CD4-positive, alpha-beta T cell (primary cell): ENCODE data around the gene LLGL2. TPM values are rescaled to one million over a fixed set of nuclear protein-coding genes. Genes with fewer than 3 reads are reported as not detected.
A peak's percentile ranks its signal among the peaks of the same experiment; 100 is the strongest.

Experiments used
- ATAC-seq: fragments of 200-7000 bp; cut with Tn5 transposase; one replicate; pipeline ENCODE4 v1.10.0; 2022; ENCODE audit warnings: mild to moderate bottlenecking; ENCODE audit not compliant: poor library complexity
- CTCF ChIA-PET: fragments of 350-600 bp; sonication (Branson Sonifier 250); formaldehyde crosslinking; loops from one replicate; lab custom pipeline; 2021; ENCODE audit warnings: antibody characterized with exemption, inconsistent platforms; lab: Charles Lee
- POLR2A ChIA-PET: fragments of 350-600 bp; sonication (Branson Sonifier 250); formaldehyde crosslinking; loops from one replicate; lab custom pipeline; 2021; ENCODE audit warnings: antibody characterized with exemption, inconsistent platforms; lab: Charles Lee
- DNase-seq, 14 experiments: peaks; one replicate each; pipeline ENCODE4 v3.0.0-alpha.2; 2013 to 2020; ENCODE audit warnings: mixed read lengths in 2 of 14
- H3K27ac ChIP-seq, 2 donors: one replicate each; pipeline versions ENCODE4 v1.5.1 to v1.7.0; 2013; ENCODE audit warnings: low read length in 2 of 2, low read depth in 1 of 2, mild to moderate bottlenecking in 1 of 2
- H3K27me3 ChIP-seq, 2 experiments: 1 replicate in 1 of 2; 2 replicates in 1 of 2; pipeline versions ENCODE4 v1.6.1 to v1.7.0; 2013; ENCODE audit warnings: low read length in 2 of 2, control low read depth in 1 of 2, mild to moderate bottlenecking in 1 of 2, moderate library complexity in 1 of 2; ENCODE audit not compliant: insufficient read depth in 2 of 2, control insufficient read depth in 1 of 2
- H3K36me3 ChIP-seq: one replicate; pipeline ENCODE4 v1.6.1; 2013; ENCODE audit warnings: low read length, control low read depth; ENCODE audit not compliant: insufficient read depth
- H3K4me1 ChIP-seq: one replicate; pipeline ENCODE4 v1.6.1; 2013; ENCODE audit warnings: low read length, control low read depth; ENCODE audit not compliant: insufficient read depth
- H3K4me3 ChIP-seq: one replicate; pipeline ENCODE4 v1.5.1; 2013; ENCODE audit warnings: mild to moderate bottlenecking, low read length, moderate library complexity
- H3K9me3 ChIP-seq, 2 experiments: 1 replicate in 1 of 2; 2 replicates in 1 of 2; pipeline versions ENCODE4 v1.6.1 to v1.7.0; 2013; ENCODE audit warnings: low read length in 2 of 2, mild to moderate bottlenecking in 2 of 2, control low read depth in 1 of 2, moderate library complexity in 1 of 2; ENCODE audit not compliant: control insufficient read depth in 1 of 2, insufficient read depth in 1 of 2
- H3K27ac Mint-ChIP-seq: one replicate; pipeline ENCODE4 v1.8.0; 2020; ENCODE audit warnings: mixed read lengths
- H3K27me3 Mint-ChIP-seq: one replicate; pipeline ENCODE4 v1.8.0; 2021; ENCODE audit warnings: mixed read lengths
- H3K36me3 Mint-ChIP-seq: one replicate; pipeline ENCODE4 v1.8.0; 2021; ENCODE audit warnings: low read depth, mixed read lengths
- H3K4me1 Mint-ChIP-seq: one replicate; pipeline ENCODE4 v1.8.0; 2021; ENCODE audit warnings: low read depth, mixed read lengths
- H3K4me3 Mint-ChIP-seq: one replicate; pipeline ENCODE4 v1.8.0; 2020; ENCODE audit warnings: mild to moderate bottlenecking, mixed read lengths
- H3K9me3 Mint-ChIP-seq: one replicate; pipeline ENCODE4 v1.8.0; 2020; ENCODE audit warnings: mixed read lengths
- CTCF ChIP-seq: fragments of 200-600 bp; IDR thresholded peaks from one replicate; pipeline ENCODE4 v1.8.0; 2022; ENCODE audit warnings: antibody characterized with exemption, mild to moderate bottlenecking
- intact Hi-C, 2 experiments: fragments of 100-400 bp; cut with DNase I in 1 of 2; cut with micrococcal nuclease in 1 of 2; formaldehyde crosslinking; loops; one replicate each; pipeline versions ENCODE4 v1.15.1 to v1.9.0; 2023 to 2025; cut with DNase I, micrococcal nuclease
- total RNA-seq, 174 experiments: library from RNA in 2 of 174; stranded (reverse) in 2 of 174; gene quantifications; one replicate each; pipeline ENCODE4 v1.2.3 and lab custom pipeline; 2021 to 2026

LLGL2 gene
- total RNA-seq, 2 experiments from 2014 or later: 31.2 to 34.2 TPM

GRCh38 chr17:75589012-75589918 lies 63.8 kb downstream of the LLGL2 start:
- H3K27me3 Mint-ChIP-seq: no peaks in the 10 kb centered on the region
- CTCF ChIA-PET: interaction anchor here (0.7 to 1.5 kb wide), 3 partner anchors 44 to 133 kb away, joined by 3 to 4 read pairs (median 3); partner anchors contain the start of genes LLGL2, SMIM5 and TMEM94
- POLR2A ChIA-PET: interaction anchor here (0.7 to 1.9 kb wide), 13 partner anchors 11 to 318 kb away, joined by 3 to 10 read pairs (median 4); partner anchors contain the start of genes LLGL2, MIF4GD, RECQL5 and SAP30BP

DNA sequence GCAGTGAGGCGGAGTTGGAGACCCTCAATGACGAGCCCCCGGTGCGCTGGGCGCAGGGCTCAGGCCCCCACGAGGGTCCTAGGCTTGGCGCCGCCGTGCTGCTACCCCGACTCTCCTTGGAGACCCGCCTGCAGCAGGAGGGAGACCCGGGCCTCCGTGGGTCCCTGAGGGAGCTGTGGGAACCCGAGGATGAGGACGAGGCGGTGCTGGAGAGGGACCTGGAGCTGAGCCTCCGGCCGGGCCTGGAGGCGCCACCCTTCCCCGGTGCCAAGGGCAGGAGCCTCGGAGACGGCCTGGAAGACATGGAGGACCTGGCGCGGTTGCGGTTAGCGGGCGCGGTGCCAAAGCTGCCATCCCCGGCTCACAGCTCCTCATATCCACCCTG lies 64.4 kb downstream of the LLGL2 start:
- POLR2A ChIA-PET: interaction anchor here (1.1 to 1.3 kb wide), 2 partner anchors 134 to 164 kb away, joined by 3 to 4 read pairs; partner anchors contain the start of gene TMEM94
- Histone ChIP-seq H3K4me3 (peak overlapping the region; percentile 51), H3K27ac (no peak overlapping the region), H3K36me3 (no peaks in the 10 kb centered on the region), H3K27me3 (no peaks in the 10 kb centered on the region), H3K9me3 (no peaks in the 10 kb centered on the region), H3K4me1 (peaks cover 32% of the 10 kb centered on the region)
- Mint-ChIP-seq H3K27ac (no peak overlapping the region), H3K9me3 (no peaks in the 10 kb centered on the region), H3K36me3 (no peaks in the 10 kb centered on the region), H3K4me1 (peaks cover 11% of the 10 kb centered on the region), H3K27me3 (no peaks in the 10 kb centered on the region), H3K4me3 (peak overlapping the region; percentile 68)
- no peak for TF ChIP-seq CTCF
- peak in 2 of 14 experiments; percentile 25 to 57 for DNase-seq
- CTCF ChIA-PET: interaction anchor here (1.5 kb wide), 1 partner anchor 43 kb away, joined by 3 read pairs; the partner anchor contains the start of gene SMIM5
- ATAC-seq: no peak
- intact Hi-C loops: loop anchor here (2.0 to 5.0 kb wide), 4 partner anchors 63 to 163 kb away; partner anchors contain the start of genes LLGL2 (in 2 of the 2) and CASKIN2 (in 1 of the 2)

More at GRCh38 chr17:75589012-75589918, 63.8 kb downstream of the LLGL2 start:
- H3K27ac Mint-ChIP-seq: no peak overlapping the region
- intact Hi-C loops: loop anchor here (2.0 to 5.0 kb wide), 4 partner anchors 62 to 162 kb away; partner anchors contain the start of genes LLGL2 (in 2 of the 2) and CASKIN2 (in 1 of the 2)
- Histone ChIP-seq H3K4me3 (peak overlapping the region; percentile 66), H3K4me1 (peaks cover 32% of the 10 kb centered on the region), H3K27me3 (no peaks in the 10 kb centered on the region), H3K36me3 (no peaks in the 10 kb centered on the region), H3K9me3 (no peaks in the 10 kb centered on the region), H3K27ac (peak overlapping the region in 1 of 2 donors; percentile 56)
- no peaks in the 10 kb centered on the region for H3K36me3 Mint-ChIP-seq
- DNase-seq: peak; percentile 91 to 99 (median 96)
- peak; percentile 57 for TF ChIP-seq CTCF
- peak; percentile 88 for ATAC-seq
- H3K4me1 Mint-ChIP-seq: peaks cover 11% of the 10 kb centered on the region
- H3K4me3 Mint-ChIP-seq: peak overlapping the region; percentile 81
- no peaks in the 10 kb centered on the region for H3K9me3 Mint-ChIP-seq

DNA sequence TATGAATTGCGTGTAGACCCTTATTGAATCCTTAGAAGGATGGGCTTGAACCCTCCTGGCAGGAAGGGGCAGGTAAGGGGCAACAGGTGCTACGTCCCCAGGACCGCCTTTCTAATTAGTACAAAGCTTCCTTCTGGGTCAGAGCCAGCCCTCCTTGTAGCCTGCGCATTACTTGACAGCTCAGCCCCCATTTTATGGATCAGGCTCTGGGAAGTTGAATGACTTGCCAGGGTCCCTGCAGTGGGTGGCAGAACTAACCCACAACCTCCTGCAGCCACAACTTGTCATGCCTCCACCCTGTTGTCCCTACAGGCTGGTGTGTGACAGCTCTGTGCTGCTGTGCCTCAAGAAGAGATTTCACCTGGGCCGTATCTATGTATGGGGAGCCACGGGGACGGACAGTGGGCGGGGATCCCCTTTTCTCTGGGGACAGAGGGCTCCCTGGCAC lies 64.8 kb downstream of the LLGL2 start:
- Mint-ChIP-seq H3K9me3 (no peaks in the 10 kb centered on the region), H3K27me3 (no peaks in the 10 kb centered on the region), H3K4me1 (peaks cover 11% of the 10 kb centered on the region), H3K36me3 (no peaks in the 10 kb centered on the region), H3K4me3 (peak overlapping the region; percentile 68), H3K27ac (no peak overlapping the region)
- intact Hi-C loops: no loop called here
- Histone ChIP-seq H3K9me3 (no peaks in the 10 kb centered on the region), H3K27me3 (no peaks in the 10 kb centered on the region), H3K4me3 (no peak overlapping the region), H3K27ac (no peak overlapping the region), H3K36me3 (no peaks in the 10 kb centered on the region), H3K4me1 (peaks cover 32% of the 10 kb centered on the region)
- POLR2A ChIA-PET: interaction anchor here (1.1 to 1.3 kb wide), 2 partner anchors 134 to 163 kb away, joined by 3 to 4 read pairs; partner anchors contain the start of gene TMEM94
- CTCF ChIA-PET: interaction anchor here (1.5 kb wide), 1 partner anchor 43 kb away, joined by 3 read pairs; the partner anchor contains the start of gene SMIM5
- no peak for TF ChIP-seq CTCF
- no peak for ATAC-seq
- DNase-seq: peak in 2 of 14 experiments; percentile 26 to 41
